ENCODE results near the gene RAB38. TPM values are rescaled to one million over a fixed set of nuclear protein-coding genes. Genes with fewer than 3 reads are reported as not detected.

The RAB38 gene
- total and polyA plus RNA-seq, 12 donors = 0.31 to 1.6 (median 0.44) TPM; not detected in 3

GRCh38 chr11:88102598-88102934 lies 72.7 kb downstream of the RAB38 start:
- Histone ChIP-seq H3K4me3 (no peak overlapping the region), H3K4me1 (no peaks in the 10 kb centered on the region), H3K36me3 (no peaks in the 10 kb centered on the region), H3K9me3 (peaks cover 0 to 9% (median 0%) of the 10 kb centered on the region in 11 donors), H3K27ac (no peak overlapping the region), H3K27me3 (no peaks in the 10 kb centered on the region)
- DNase-seq (no peak), ATAC-seq (no peak)
- intact Hi-C loops (cut with DNase I) = loop anchor here in 2 of 10 donors (5.0 to 10.0 kb wide), 2 partner anchors 440 to 442 kb away; no protein-coding TSS in a partner anchor
- 72 to 83% methylated on average over 3 of the region's 3 CpGs for WGBS, 2 donors
- TF ChIP-seq CTCF (IDR thresholded peaks at IDR 0.05) = no peak

- ATAC-seq = no peak
- intact Hi-C loops (cut with DNase I) = loop anchor here in 2 of 10 donors (5.0 to 10.0 kb wide), 2 partner anchors 440 to 443 kb away; no protein-coding TSS in a partner anchor
- H3K4me1 ChIP-seq = no peaks in the 10 kb centered on the region
- H3K27me3 ChIP-seq = no peaks in the 10 kb centered on the region
- no peaks in the 10 kb centered on the region for H3K36me3 ChIP-seq
- no peak overlapping the region for H3K27ac ChIP-seq
- TF ChIP-seq CTCF (IDR thresholded peaks at IDR 0.05) = no peak
- H3K4me3 ChIP-seq = no peak overlapping the region
- DNase-seq = no peak
- 71 to 84% methylated on average over 3 of the region's 3 CpGs for WGBS, 2 donors
- H3K9me3 ChIP-seq = peaks cover 0 to 4% (median 0%) of the 10 kb centered on the region in 11 donors
Observed at GRCh38 chr11:88101881-88102597, 73.2 kb downstream of the RAB38 start.

GRCh38 chr11:88100151-88100550 lies 75.1 kb downstream of the RAB38 start:
- H3K27me3 ChIP-seq = no peaks in the 10 kb centered on the region
- H3K4me3 ChIP-seq = no peak overlapping the region
- WGBS, 2 donors = 63 to 77% methylated on average over 6 of the region's 6 CpGs
- intact Hi-C loops (cut with DNase I) = loop anchor here in 2 of 10 donors (5.0 to 10.0 kb wide), 2 partner anchors 442 to 445 kb away; no protein-coding TSS in a partner anchor
- no peaks in the 10 kb centered on the region for H3K36me3 ChIP-seq
- TF ChIP-seq CTCF (IDR thresholded peaks at IDR 0.05) = no peak
- DNase-seq = no peak
- H3K9me3 ChIP-seq = no peaks in the 10 kb centered on the region
- ATAC-seq = no peak
- no peaks in the 10 kb centered on the region for H3K4me1 ChIP-seq
- H3K27ac ChIP-seq = no peak overlapping the region

- no peak overlapping the region for H3K4me3 ChIP-seq
- no peak for DNase-seq
- no peaks in the 10 kb centered on the region for H3K4me1 ChIP-seq
- no peaks in the 10 kb centered on the region for H3K36me3 ChIP-seq
- no peaks in the 10 kb centered on the region for H3K9me3 ChIP-seq
- intact Hi-C loops (cut with DNase I) = no loop called here
- no peak overlapping the region for H3K27ac ChIP-seq
- no peak for ATAC-seq
- no peaks in the 10 kb centered on the region for H3K27me3 ChIP-seq
- no peak for TF ChIP-seq CTCF (IDR thresholded peaks at IDR 0.05)
Observed at GRCh38 chr11:88098289-88098688, 77.0 kb downstream of the RAB38 start.

Data from heart right ventricle (tissue), 16 donors.